Measurements from ENCODE around the gene KIF16B.

DNA sequence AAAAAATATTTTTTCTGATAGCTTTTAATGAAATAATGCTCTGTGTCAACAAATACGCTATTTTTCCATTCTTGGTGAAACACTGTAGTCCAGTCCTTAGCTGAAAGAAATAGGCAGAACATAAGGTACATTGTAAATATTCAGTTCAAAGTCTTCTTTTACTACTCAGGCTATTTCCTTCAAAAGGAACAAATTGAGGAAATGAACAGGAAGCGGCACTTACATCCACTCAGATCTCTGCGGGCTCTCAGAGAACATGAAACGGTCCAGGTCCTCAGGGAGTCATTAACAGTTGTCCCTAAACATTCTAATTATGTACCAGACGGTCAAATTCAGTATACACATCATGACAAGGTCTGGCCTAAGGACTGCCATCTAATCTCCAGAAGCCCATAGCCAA, 212.6 kb downstream of the KIF16B start:
- TF ChIP-seq, protein P1, sequence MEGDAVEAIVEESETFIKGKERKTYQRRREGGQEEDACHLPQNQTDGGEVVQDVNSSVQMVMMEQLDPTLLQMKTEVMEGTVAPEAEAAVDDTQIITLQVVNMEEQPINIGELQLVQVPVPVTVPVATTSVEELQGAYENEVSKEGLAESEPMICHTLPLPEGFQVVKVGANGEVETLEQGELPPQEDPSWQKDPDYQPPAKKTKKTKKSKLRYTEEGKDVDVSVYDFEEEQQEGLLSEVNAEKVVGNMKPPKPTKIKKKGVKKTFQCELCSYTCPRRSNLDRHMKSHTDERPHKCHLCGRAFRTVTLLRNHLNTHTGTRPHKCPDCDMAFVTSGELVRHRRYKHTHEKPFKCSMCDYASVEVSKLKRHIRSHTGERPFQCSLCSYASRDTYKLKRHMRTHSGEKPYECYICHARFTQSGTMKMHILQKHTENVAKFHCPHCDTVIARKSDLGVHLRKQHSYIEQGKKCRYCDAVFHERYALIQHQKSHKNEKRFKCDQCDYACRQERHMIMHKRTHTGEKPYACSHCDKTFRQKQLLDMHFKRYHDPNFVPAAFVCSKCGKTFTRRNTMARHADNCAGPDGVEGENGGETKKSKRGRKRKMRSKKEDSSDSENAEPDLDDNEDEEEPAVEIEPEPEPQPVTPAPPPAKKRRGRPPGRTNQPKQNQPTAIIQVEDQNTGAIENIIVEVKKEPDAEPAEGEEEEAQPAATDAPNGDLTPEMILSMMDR (conservative IDR thresholded peaks at IDR 0.05): no peak
- no peak for TF ChIP-seq ZFX (IDR thresholded peaks at IDR 0.05)

All from C4-2B (cell line).